ENCODE results near the gene COX14. TPM values are rescaled to one million over a fixed set of nuclear protein-coding genes. Genes with fewer than 3 reads are reported as not detected.
"Not testable (repeated sequence)": the region's sequence is repeated elsewhere in the genome, so short reads cannot be mapped to it uniquely, and the experiment has no call there.

COX14 gene
- total RNA-seq, 1 donor from 2014 or later: 22.7 TPM

GRCh38 chr12:50083301-50083700, 28.7 kb upstream of the COX14 start:
- Histone ChIP-seq H4K20me1 (ENCODE audit: low read depth) (peaks cover 26% of the 10 kb centered on the region), H3K79me2 (ENCODE audit: low read depth) (peaks cover 38% of the 10 kb centered on the region), H3K9me3 (ENCODE audit: low read depth) (no peaks in the 10 kb centered on the region), H3K9ac (no peak overlapping the region), H3K27me3 (peaks cover 15% of the 10 kb centered on the region), H2AFZ (replicated peaks) (no peak overlapping the region), H3K4me3 (no peak overlapping the region), H3K36me3 (peaks cover 5% of the 10 kb centered on the region), H3K4me1 (peaks cover 3% of the 10 kb centered on the region), H3K27ac (no peak overlapping the region), H3F3A (ENCODE audit: low read depth) (peaks cover 33% of the 10 kb centered on the region), H3K4me2 (no peak overlapping the region)
- Mint-ChIP-seq H3K27ac (peak overlapping the region; percentile 15), H3K27me3 (ENCODE audit: insufficient read depth, low read depth) (peaks cover 4% of the 10 kb centered on the region), H3K36me3 (peaks cover 11% of the 10 kb centered on the region), H3K9me3 (no peaks in the 10 kb centered on the region), H3K4me3 (peak overlapping the region; percentile 76), H3K4me1 (peaks cover 21% of the 10 kb centered on the region)
- DNase-seq (ENCODE audit: low spot score): no peak
- TF ChIP-seq EZH2 (IDR thresholded peaks at IDR 0.05) (no peak), EZH2phosphoT487 (IDR thresholded peaks at IDR 0.05) (no peak), CTCF (IDR thresholded peaks at IDR 0.05) (no peak)

DNA sequence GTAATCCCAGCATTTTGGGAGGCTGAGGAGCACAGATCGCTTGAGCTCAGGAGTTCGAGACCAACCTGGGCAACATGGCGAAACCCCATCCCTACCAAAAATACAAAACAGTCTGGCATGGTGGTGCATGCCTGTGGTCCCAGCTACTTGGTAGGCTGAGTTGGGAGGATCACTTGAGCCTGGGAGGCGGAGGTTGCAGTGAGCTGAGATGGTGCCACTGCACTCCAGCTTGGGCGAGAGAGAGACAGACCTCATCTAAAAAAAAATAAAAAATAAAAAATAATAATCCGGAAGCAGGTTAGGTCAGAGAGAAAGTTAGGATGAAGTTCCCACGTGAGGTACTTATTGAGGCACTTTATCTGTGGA, 27.6 kb upstream of the COX14 start:
- Histone ChIP-seq H3K4me3 (peak overlapping the region; percentile 82), H3K4me2 (peak overlapping the region; percentile 78), H3K27me3 (peaks cover 15% of the 10 kb centered on the region), H3F3A (ENCODE audit: low read depth) (peaks cover 35% of the 10 kb centered on the region), H2AFZ (replicated peaks) (peak overlapping the region; percentile 94), H3K79me2 (ENCODE audit: low read depth) (peaks cover 46% of the 10 kb centered on the region), H4K20me1 (ENCODE audit: low read depth) (peaks cover 35% of the 10 kb centered on the region), H3K36me3 (peaks cover 12% of the 10 kb centered on the region)
- H3K27me3 Mint-ChIP-seq (ENCODE audit: insufficient read depth, low read depth); H3K4me1 ChIP-seq; DNase-seq (ENCODE audit: low spot score); H3K9me3 Mint-ChIP-seq; H3K27ac ChIP-seq; H3K9ac ChIP-seq; H3K9me3 ChIP-seq (ENCODE audit: low read depth): not testable (repeated sequence)
- Mint-ChIP-seq H3K4me3 (peak overlapping the region; percentile 97), H3K4me1 (peaks cover 21% of the 10 kb centered on the region), H3K27ac (peak overlapping the region; percentile 83), H3K36me3 (peaks cover 16% of the 10 kb centered on the region)

DNA sequence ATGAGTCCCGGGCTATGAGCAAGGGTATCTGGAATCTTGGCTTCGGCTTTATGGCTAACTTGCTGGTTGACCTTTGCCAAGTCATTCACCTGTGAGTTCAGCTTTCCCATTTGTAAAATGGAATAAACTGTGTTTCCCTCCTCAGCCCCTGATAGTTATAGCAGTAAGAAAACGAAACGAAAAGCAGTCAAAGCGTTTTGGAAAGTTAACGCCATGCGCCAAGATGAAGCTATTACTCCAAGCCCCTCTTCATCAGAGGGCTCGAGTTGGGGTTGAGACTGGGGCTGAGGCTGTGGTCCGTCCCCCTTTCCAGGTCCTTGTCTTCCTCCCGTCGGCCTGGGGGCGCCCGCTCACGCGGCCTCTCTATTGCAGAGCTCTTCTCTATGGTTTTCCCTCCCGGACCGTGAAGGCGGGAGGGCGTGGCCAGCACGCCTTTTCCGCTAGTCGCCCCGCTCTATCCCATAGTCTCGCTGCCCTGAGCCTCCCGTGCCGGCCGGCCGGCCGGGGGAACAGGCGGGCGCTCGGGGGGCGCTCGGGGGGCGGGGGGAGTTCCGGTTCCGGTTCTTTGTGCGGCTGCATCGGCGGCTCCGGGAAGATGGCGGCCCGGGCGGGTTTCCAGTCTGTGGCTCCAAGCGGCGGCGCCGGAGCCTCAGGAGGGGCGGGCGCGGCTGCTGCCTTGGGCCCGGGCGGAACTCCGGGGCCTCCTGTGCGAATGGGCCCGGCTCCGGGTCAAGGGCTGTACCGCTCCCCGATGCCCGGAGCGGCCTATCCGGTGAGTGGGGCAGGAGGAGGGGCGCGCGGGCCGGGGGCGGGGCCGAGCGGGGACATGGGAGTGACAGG, 27.0 kb upstream of the COX14 start, which contains the start of gene SMARCD1:
TSS of gene SMARCD1 (plus strand) at position 568 of the 840 bp plus-strand sequence. CDS start at position 596, 28 bp downstream.
- H4K20me1 ChIP-seq (ENCODE audit: low read depth): peaks cover 41% of the 10 kb centered on the region
- Mint-ChIP-seq H3K27ac (peak within 1 kb of the TSS; percentile 91), H3K27me3 (ENCODE audit: insufficient read depth, low read depth) (peaks cover 4% of the 10 kb centered on the region), H3K36me3 (peaks cover 18% of the 10 kb centered on the region), H3K4me1 (peaks cover 21% of the 10 kb centered on the region), H3K4me3 (peak within 1 kb of the TSS; percentile 97), H3K9me3 (no peaks in the 10 kb centered on the region)
- H3K4me3 ChIP-seq: peak within 1 kb of the TSS; percentile 82
- H3K9ac ChIP-seq: peak within 1 kb of the TSS; percentile 96
- H3K27me3 ChIP-seq: peaks cover 15% of the 10 kb centered on the region
- peaks cover 50% of the 10 kb centered on the region for H3K79me2 ChIP-seq (ENCODE audit: low read depth)
- H3K4me1 ChIP-seq: peaks cover 3% of the 10 kb centered on the region
- TF ChIP-seq EZH2 (IDR thresholded peaks at IDR 0.05) (no peak), CTCF (IDR thresholded peaks at IDR 0.05) (peak; percentile 83), EZH2phosphoT487 (IDR thresholded peaks at IDR 0.05) (no peak)
- H3F3A ChIP-seq (ENCODE audit: low read depth): peaks cover 35% of the 10 kb centered on the region
- peak; percentile 99 for DNase-seq (ENCODE audit: low spot score)
- peaks cover 17% of the 10 kb centered on the region for H3K36me3 ChIP-seq
- peak within 1 kb of the TSS; percentile 94 for H2AFZ ChIP-seq (replicated peaks)
- peak within 1 kb of the TSS; percentile 95 for H3K27ac ChIP-seq
- H3K4me2 ChIP-seq: peak within 1 kb of the TSS; percentile 89
- H3K9me3 ChIP-seq (ENCODE audit: low read depth): no peaks in the 10 kb centered on the region

GRCh38 chr12:50085615-50086072, 26.4 kb upstream of the COX14 start:
- Mint-ChIP-seq H3K27ac (peak overlapping the region; percentile 91), H3K4me1 (peaks cover 21% of the 10 kb centered on the region), H3K4me3 (peak overlapping the region; percentile 97), H3K9me3 (no peaks in the 10 kb centered on the region), H3K27me3 (ENCODE audit: insufficient read depth, low read depth) (peaks cover 4% of the 10 kb centered on the region), H3K36me3 (peaks cover 20% of the 10 kb centered on the region)
- Histone ChIP-seq H4K20me1 (ENCODE audit: low read depth) (peaks cover 41% of the 10 kb centered on the region), H3K4me1 (peaks cover 3% of the 10 kb centered on the region), H3K9me3 (ENCODE audit: low read depth) (no peaks in the 10 kb centered on the region), H3K27me3 (peaks cover 9% of the 10 kb centered on the region), H3K79me2 (ENCODE audit: low read depth) (peaks cover 50% of the 10 kb centered on the region), H3K4me3 (peak overlapping the region; percentile 82), H3F3A (ENCODE audit: low read depth) (peaks cover 35% of the 10 kb centered on the region), H3K27ac (peak overlapping the region; percentile 95), H2AFZ (replicated peaks) (peak overlapping the region; percentile 80), H3K36me3 (peaks cover 17% of the 10 kb centered on the region), H3K9ac (peak overlapping the region; percentile 96), H3K4me2 (peak overlapping the region; percentile 89)
- DNase-seq (ENCODE audit: low spot score): no peak
- no peak for TF ChIP-seq CTCF (IDR thresholded peaks at IDR 0.05)
- no peak for TF ChIP-seq EZH2 (IDR thresholded peaks at IDR 0.05)
- TF ChIP-seq EZH2phosphoT487 (IDR thresholded peaks at IDR 0.05): no peak

All from neural progenitor cell (in vitro differentiated cells).